ENCODE results near the gene GLCE. TPM values are rescaled to one million over a fixed set of nuclear protein-coding genes. Genes with fewer than 3 reads are reported as not detected.
"Not testable (repeated sequence)": the region's sequence is repeated elsewhere in the genome, so short reads cannot be mapped to it uniquely, and the experiment has no call there.

GLCE gene
- total RNA-seq, 4 donors from 2014 or later, result 12.9 to 23.5 (median 15.4) TPM

DNA sequence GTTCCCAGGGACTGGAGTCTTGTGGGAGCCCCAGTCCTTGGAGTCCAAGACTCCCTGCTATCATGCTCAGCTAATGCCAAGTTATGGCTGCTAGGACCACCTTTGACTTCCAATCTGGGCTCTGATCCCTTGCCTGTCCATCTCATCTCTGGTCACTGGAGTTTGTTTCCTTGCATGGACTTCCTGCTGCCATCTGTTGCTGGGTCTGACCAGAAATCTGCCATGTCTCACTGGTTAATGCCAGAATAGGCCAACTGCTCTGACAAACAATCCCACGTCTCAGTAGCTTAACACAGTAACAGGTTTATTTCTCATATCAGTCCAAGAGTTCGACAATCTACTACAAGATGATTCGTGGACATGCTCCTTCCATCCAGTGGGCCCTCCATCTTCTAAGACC lies 10.1 kb upstream of the GLCE start:
- TF ChIP-seq, protein P1, sequence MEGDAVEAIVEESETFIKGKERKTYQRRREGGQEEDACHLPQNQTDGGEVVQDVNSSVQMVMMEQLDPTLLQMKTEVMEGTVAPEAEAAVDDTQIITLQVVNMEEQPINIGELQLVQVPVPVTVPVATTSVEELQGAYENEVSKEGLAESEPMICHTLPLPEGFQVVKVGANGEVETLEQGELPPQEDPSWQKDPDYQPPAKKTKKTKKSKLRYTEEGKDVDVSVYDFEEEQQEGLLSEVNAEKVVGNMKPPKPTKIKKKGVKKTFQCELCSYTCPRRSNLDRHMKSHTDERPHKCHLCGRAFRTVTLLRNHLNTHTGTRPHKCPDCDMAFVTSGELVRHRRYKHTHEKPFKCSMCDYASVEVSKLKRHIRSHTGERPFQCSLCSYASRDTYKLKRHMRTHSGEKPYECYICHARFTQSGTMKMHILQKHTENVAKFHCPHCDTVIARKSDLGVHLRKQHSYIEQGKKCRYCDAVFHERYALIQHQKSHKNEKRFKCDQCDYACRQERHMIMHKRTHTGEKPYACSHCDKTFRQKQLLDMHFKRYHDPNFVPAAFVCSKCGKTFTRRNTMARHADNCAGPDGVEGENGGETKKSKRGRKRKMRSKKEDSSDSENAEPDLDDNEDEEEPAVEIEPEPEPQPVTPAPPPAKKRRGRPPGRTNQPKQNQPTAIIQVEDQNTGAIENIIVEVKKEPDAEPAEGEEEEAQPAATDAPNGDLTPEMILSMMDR (IDR thresholded peaks at IDR 0.05), result no peak
- no peak for DNase-seq (ENCODE audit: low spot score)
- ATAC-seq (ENCODE audit: low FRiP score), result no peak

- TF ChIP-seq, protein P1 (IDR thresholded peaks at IDR 0.05), result no peak
- ATAC-seq (ENCODE audit: low FRiP score) (no peak), DNase-seq (ENCODE audit: low spot score) (no peak)
Measured at GRCh38 chr15:69150841-69151240, 9.6 kb upstream of the GLCE start.

- DNase-seq (ENCODE audit: low spot score), result no peak
- ATAC-seq (ENCODE audit: low FRiP score), result no peak
- TF ChIP-seq, protein P1 (IDR thresholded peaks at IDR 0.05), result no peak
Measured at GRCh38 chr15:69153046-69153445, 7.4 kb upstream of the GLCE start.

DNA sequence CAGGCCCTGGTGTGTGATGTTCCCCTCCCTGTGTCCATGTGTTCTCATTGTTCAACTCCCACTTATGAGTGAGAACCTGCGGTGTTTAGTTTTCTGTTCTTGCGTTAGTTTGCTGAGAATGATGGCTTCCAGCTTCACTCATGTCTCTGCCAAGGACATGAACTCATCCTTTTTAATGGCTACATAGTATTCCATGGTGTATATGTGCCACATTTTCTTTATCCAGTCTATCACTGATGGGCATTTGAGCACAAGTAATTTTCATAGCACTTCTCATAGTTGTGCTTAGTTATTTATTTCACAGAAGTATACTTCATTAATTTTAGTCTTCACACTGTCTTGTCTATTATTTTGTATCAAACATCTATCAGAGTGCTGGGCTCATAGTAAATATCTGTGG lies 6.8 kb upstream of the GLCE start:
- not testable (repeated sequence) for ATAC-seq (ENCODE audit: low FRiP score); DNase-seq (ENCODE audit: low spot score)

DNA sequence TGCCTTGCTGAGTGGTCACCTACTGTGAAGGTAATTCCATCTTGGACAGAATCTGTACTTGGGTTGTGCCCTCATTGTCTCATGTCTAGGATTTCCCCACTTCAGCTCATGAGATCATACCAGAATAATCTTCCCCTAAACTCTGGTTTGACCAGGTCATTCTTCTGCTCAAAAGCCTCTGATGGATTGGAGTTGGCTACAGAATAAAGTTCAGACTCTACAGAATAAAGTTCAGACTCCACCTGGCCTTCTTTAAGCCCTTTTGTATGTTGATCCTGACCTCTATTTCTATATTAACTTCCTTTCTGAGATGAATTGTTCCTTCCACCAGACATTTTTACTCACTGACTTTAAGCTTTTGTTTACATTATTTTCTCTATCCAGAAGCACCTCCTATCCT lies 6.4 kb upstream of the GLCE start:
- DNase-seq (ENCODE audit: low spot score), result no peak
- TF ChIP-seq, protein P1 (IDR thresholded peaks at IDR 0.05), result no peak
- no peak for ATAC-seq (ENCODE audit: low FRiP score)

DNA sequence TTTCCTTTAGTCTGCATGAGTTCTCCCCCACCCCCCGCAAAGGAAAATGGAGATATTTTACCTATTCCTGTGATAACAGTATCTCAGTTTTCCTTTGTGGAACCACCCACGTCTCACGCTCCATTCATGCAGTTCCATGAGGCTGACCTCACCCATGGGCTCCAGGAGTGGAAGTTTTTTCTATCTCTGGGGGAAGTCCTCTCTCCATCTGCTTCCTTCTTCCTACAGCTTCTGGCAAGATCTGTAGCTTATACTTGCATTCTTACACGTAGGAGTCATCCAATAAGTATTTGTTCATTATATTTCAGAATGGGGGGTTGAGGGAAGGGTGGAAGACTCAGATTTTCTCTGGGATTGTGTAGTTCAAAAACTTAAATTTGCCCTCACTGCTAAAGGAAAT lies 5.8 kb upstream of the GLCE start:
- TF ChIP-seq, protein P1 (IDR thresholded peaks at IDR 0.05), result no peak
- ATAC-seq (ENCODE audit: low FRiP score), result no peak

GRCh38 chr15:69156736-69157381 lies 3.6 kb upstream of the GLCE start:
- no peak for DNase-seq (ENCODE audit: low spot score)
- TF ChIP-seq, protein P1 (IDR thresholded peaks at IDR 0.05), result no peak
- no peak for ATAC-seq (ENCODE audit: low FRiP score)

More for the DNA sequence above, 5.8 kb upstream of the GLCE start:
- no peak for DNase-seq (ENCODE audit: low spot score)

Data from omental fat pad (tissue), 4 donors.